NCI-H1092 treated with DMSO at 0.1 percent for 48 hours (cell line): ENCODE results near the gene DNAH9.

ENCODE experiments used
- DNase-seq: peaks from one replicate; lab custom pipeline; 2025; lab: John Stamatoyannopoulos, UW

DNAH9 gene

DNA sequence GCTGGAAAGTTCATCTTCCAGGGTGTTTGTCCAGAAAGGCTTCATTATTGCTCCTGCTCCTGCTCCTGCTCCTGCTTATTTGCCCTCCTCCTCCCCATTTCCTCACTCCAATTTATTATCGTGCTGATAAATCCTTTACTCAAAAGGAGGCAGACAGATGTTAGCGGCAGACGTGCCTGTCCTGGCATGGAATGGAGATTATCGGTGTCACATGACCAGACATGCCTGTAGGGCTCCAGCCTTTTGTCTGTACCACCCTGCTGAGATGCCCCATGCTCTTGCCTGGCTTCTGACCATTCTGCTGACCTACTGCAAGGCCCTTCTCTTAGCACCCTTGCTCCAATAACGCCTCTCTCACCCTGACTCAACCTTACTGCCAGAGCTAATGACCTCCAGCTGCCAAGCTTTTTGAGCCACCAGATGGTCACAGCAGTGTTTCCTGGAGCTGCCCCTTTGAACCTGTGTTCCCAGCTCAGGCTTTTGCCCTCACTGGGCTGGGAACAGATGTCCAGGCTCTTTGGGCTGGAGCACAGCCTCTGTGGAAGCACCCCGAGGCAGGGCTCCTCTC, 12.8 kb downstream of the DNAH9 start:
- no peak for DNase-seq

DNA sequence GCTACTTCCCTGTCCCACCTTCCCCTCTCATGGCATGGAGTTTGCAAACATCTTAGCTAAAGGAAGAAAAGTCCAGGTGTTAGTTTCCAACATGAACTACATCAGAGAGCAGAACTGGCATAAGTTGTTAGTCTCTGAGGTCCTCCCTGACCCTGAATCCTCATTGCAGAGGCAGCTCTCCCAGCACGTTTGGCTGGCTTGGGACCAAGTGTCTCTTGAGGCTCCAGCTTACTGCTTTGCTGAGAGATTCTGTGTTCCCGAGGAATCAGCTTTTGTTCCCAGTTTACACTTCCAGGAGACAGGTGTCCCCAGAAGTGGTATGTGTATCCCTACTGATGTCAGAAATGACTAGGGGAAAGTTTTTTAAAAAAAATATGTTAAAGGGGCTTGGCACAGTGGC, 14.7 kb downstream of the DNAH9 start:
- no peak for DNase-seq

DNA sequence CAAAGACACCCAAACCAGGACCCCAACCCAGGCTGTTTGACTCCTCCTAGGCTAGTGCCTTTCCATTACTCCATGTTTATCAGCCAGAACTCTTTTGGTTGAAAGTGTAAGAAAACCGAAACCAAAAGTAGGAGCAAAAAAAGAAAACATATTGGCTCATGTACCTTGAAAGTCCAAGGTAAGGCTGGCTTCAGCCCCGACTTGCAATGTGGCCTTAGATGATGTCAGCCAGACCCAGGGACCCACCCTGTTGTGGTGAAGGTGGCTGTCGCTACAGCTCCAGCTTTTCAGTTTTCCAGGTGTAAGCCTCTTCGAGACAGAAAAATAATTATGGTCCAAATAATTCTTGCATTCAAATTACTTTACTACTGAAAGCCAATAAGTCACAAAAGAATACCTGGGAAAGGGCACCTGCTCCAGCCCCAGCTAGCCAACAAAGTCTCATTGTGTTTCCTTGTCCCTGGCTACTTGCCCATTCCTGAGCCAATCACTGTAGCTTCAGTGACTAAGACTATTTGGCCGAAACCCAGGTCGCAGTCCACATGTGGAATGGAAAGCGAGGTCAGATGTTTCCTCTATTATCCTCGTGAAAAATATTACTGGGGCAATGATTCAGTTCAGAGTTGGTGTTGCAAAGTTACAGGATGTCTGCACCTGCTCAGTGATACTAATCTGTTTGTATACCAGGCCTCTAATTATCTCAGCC, 20.7 kb downstream of the DNAH9 start:
- no peak for DNase-seq

DNA sequence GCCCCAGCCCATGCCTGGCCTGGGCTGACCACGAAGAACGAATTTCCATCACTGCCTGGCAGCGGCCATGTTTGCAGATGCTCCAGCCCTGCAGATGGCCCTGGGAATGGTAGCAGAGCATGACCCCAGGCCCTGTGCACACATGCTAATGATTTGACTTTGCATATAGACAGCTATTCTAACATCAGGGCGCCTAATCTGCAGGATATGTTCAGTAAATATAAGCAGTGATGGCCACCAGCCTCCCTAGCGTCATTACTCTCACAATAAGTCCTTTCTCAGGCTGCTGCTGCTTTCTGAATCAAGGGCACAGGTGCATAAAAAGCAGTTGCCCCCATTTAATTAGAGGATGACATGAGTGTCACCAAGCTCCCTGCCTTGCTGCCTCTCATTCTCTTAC, 24.2 kb downstream of the DNAH9 start:
- DNase-seq, result no peak

DNA sequence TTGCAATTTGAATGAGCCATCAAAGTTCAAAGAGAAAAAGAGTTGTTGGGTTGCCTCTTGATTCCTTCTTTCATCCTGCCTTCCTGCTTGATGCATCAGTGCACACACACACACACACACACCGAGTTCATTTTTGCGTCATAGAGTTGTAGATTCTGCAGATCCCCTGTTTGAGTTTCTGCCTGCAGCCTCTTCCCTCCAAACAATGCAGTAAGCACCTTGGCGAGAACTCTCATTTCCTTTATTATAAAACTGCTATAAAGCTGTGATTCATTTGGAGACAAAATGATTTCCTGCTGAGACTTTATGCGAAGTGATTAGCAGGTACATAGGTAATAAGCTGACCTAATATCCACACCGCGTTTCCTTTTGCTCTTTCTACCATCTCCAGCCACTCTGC, 26.7 kb downstream of the DNAH9 start:
- DNase-seq, result no peak

- DNase-seq, result no peak
These were observed 27.6 kb downstream of the DNAH9 start for GRCh38 chr17:11625878-11626277.

- no peak for DNase-seq
These were observed 29.2 kb downstream of the DNAH9 start for GRCh38 chr17:11627301-11627940.

- DNase-seq, result no peak
These were observed 30.1 kb downstream of the DNAH9 start for GRCh38 chr17:11628374-11628773.

DNA sequence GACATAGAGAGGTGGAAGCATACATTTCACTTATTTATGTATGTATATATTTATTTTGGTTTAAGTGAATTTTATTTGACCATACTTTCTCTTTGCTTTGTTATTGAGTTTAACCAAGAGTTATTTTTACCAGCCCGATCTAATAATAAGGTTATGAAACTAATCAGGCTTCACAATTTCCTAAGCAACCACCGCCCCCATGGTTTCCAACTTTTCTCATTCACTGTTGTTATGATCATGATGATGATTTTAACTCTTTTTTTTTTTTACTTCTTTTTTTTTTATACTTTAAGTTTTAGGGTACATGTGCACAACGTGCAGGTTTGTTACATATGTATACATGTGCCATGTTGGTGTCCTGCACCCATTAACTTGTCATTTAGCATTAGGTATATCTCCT, 30.6 kb downstream of the DNAH9 start:
- no peak for DNase-seq

DNA sequence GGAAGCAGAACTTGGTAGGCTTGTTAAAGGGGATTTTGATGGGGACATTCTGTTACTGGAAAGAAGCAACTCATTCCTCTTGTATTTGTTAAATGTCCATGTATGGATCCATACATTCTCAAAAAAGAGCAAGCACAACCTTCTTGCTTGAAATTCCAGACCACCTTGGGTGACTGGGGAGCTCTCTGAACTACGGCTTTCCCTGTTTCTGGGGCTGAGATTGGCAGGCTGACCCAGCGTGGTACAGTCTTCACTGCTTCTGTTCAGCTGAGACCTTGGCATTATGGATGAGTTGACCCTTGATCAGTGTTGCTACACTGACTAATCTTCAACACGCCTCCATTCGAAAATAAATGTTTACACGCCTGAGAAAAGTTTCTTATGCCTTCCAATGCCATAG, 38.5 kb downstream of the DNAH9 start:
- no peak for DNase-seq

GRCh38 chr17:11637796-11638195, 39.5 kb downstream of the DNAH9 start:
- DNase-seq, result no peak

GRCh38 chr17:11638700-11639265, 40.5 kb downstream of the DNAH9 start:
- DNase-seq, result no peak

- no peak for DNase-seq
These were observed 41.6 kb downstream of the DNAH9 start for GRCh38 chr17:11639736-11640462.

GRCh38 chr17:11640463-11640814, 42.2 kb downstream of the DNAH9 start:
- no peak for DNase-seq

DNA sequence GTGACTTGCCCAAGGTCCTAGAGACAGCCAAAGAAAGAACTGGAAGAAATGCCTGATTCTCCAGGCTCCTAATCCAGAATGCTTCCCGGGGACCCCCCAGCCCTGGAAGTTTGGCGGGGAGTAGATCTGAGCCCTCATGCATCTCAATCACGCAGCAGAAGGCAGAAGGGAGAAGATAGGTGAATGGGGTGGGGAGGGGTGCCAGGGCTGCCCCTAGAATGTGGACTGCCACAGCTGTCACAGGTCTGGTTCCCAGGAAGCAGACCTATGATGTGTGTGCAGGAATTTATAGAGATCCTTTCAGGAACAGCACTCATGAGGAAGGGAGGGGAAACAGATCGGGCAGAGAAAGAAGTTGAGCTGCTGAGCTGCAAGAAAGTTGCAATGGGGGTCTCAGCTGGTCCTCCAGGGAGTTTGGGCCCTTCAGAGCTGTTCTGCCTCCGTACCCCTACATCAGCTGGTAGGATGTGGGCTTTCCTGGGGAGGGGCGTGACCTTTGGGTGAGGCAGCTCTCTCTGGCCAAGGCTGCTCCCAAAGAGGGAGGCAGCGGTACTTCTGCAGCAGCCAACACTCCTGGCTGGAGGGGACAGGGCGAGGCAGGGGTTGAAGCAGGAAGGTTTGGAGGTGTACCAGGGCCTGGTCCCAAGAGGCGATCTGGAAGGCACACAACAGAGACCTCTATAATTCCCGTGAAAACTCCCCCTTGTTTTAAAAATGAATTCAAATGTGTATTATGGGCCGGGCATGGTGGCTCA, 43.4 kb downstream of the DNAH9 start:
- no peak for DNase-seq

- DNase-seq, result no peak
These were observed 44.4 kb downstream of the DNAH9 start for GRCh38 chr17:11642655-11643054.

DNA sequence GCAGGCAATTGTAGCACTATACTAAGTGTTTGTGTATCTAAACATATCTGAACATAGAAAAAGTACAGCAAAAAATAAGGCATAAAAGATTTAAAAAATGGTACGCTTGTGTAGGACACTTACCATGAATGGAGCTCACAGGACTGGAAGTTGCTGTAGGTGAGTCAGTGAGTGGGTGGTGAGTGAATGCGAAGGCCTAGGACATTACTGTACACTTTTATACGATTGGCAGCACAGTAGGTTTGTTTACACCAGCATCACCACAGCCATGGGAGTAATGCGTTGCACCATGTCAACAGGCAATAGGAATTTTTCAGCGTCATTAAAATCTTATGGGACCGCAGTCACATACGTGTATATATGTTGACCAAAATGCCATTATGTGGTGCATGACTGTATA, 45.6 kb downstream of the DNAH9 start:
- DNase-seq, result no peak

- DNase-seq, result peak; percentile 57
These were observed 46.3 kb downstream of the DNAH9 start for GRCh38 chr17:11644265-11645212.

- DNase-seq, result no peak
These were observed 47.2 kb downstream of the DNAH9 start for GRCh38 chr17:11645426-11645825.

DNA sequence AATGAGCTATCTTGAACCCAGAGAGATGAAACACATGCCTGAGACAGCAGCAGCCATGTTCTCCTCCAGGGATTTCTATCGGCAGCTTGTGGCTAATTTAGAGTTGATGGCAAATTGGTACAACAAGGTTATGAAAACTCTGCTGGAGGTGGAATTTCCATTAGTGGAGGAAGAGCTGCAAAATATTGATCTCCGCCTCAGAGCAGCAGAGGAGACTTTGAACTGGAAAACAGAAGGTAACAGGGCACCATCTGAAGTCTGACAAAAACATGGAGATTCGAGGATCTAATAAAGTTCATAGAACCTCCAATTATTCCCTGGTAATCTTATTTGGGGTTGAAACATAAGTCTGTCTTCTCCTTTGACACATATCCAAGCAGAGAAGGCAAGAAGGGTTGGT, 52.8 kb downstream of the DNAH9 start:
- no peak for DNase-seq

DNA sequence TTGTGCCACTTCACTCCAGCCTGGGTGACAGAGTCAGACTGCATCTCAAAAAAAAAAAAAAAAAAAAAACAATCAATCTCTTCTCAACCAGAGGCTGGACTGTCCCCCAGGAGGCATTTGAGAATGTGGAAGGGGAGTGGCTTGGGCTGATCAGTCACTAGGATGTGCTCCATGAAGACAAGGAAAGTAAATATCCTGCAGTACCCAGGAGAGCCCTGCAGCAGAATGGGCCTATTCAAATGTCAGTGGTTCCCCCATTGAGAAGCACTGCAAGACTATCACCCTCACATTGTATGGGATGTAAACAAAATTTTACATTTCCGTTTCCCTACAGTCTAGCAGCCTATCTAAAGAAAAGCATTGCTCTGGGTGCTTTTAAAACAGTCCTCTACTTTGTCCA, 70.3 kb downstream of the DNAH9 start:
- no peak for DNase-seq
